Breast epithelium (tissue), 4 donors: ENCODE results near the gene FER. TPM values are rescaled to one million over a fixed set of nuclear protein-coding genes. Genes with fewer than 3 reads are reported as not detected.

ENCODE experiments used
- DNase-seq, 2 donors: peaks; one replicate each; pipeline ENCODE4 v3.0.0-alpha.2; 2019; ENCODE audit warnings: low spot score in 2 of 2
- H3K27ac ChIP-seq, 2 donors: fragments of 200-600 bp; sonication (generic) in 1 of 2; one replicate each; pipeline ENCODE4 v1.5.1; 2016 to 2019; ENCODE audit warnings: mild to moderate bottlenecking in 1 of 2
- H3K27me3 ChIP-seq, 2 donors: fragments of 200-600 bp; sonication (generic) in 1 of 2; one replicate each; pipeline versions ENCODE4 v1.5.1 to v1.6.0; 2017 to 2019; ENCODE audit warnings: control low read depth in 1 of 2, mild to moderate bottlenecking in 1 of 2
- H3K36me3 ChIP-seq: fragments of 200-600 bp; one replicate; pipeline ENCODE4 v1.5.1; 2019
- H3K4me1 ChIP-seq, 2 donors: fragments of 200-600 bp; sonication (generic); one replicate each; pipeline ENCODE4 v1.5.1; 2016 to 2019; ENCODE audit warnings: control low read depth in 1 of 2
- H3K4me3 ChIP-seq, 3 donors: fragments of 200-600 bp; sonication (generic); 1 replicate in 2 of 3; 2 replicates in 1 of 3; pipeline ENCODE4 v1.5.1; 2016 to 2019; ENCODE audit warnings: mild to moderate bottlenecking in 3 of 3, moderate library complexity in 2 of 3
- H3K9me3 ChIP-seq, 2 donors: fragments of 200-600 bp; sonication (generic) in 1 of 2; one replicate each; pipeline ENCODE4 v1.5.1; 2016 to 2019; ENCODE audit warnings: control low read depth in 1 of 2
- CTCF ChIP-seq, 3 donors: fragments of 450-650 bp; IDR thresholded peaks; one replicate each; pipeline ENCODE4 v1.5.1; 2016 to 2017; ENCODE audit warnings: antibody characterized with exemption in 3 of 3, mild to moderate bottlenecking in 3 of 3, moderate library complexity in 3 of 3
- POLR2A ChIP-seq: fragments of 450-650 bp; IDR thresholded peaks from one replicate; pipeline ENCODE4 v1.6.1; 2016; ENCODE audit warnings: antibody characterized with exemption, mild to moderate bottlenecking, moderate library complexity
- POLR2AphosphoS5 ChIP-seq, 3 donors: sonication (generic); formaldehyde crosslinking; IDR thresholded peaks; one replicate each; pipeline ENCODE4 v1.6.1; 2017; ENCODE audit warnings: antibody characterized with exemption in 3 of 3
- intact Hi-C: fragments of 100-400 bp; cut with DNase I; formaldehyde crosslinking; loops from one replicate; pipeline ENCODE4 v1.15.1; 2023; ENCODE audit warnings: low total_unique reads
- total RNA-seq, 3 donors: library from RNA; depleted of rRNA; stranded (reverse); fragments of >200 nt; gene quantifications; one replicate each; pipeline ENCODE4 v1.1.0, GENCODE V29; 2016

FER gene
- total RNA-seq, 3 donors from 2014 or later = 24.3 to 27.8 (median 27.2) TPM

GRCh38 chr5:108814551-108814950, 66.9 kb downstream of the FER start:
- Histone ChIP-seq H3K4me3 (no peak overlapping the region), H3K27me3 (no peaks in the 10 kb centered on the region), H3K27ac (no peak overlapping the region), H3K36me3 (peaks cover 2% of the 10 kb centered on the region), H3K4me1 (no peaks in the 10 kb centered on the region), H3K9me3 (no peaks in the 10 kb centered on the region)
- intact Hi-C loops = no loop called here
- DNase-seq = no peak
- no peak for TF ChIP-seq CTCF (IDR thresholded peaks at IDR 0.05)
- no peak for TF ChIP-seq POLR2AphosphoS5 (IDR thresholded peaks at IDR 0.05)
- TF ChIP-seq POLR2A = no peak

GRCh38 chr5:108818613-108819272, 71.0 kb downstream of the FER start:
- no peak for DNase-seq
- no peak overlapping the region for H3K27ac ChIP-seq
- TF ChIP-seq POLR2A (no peak), CTCF (IDR thresholded peaks at IDR 0.05) (no peak), POLR2AphosphoS5 (IDR thresholded peaks at IDR 0.05) (no peak)
- H3K9me3 ChIP-seq = no peaks in the 10 kb centered on the region
- peaks cover 2% of the 10 kb centered on the region for H3K36me3 ChIP-seq
- H3K27me3 ChIP-seq = no peaks in the 10 kb centered on the region
- intact Hi-C loops = no loop called here
- no peak overlapping the region for H3K4me3 ChIP-seq
- H3K4me1 ChIP-seq = no peaks in the 10 kb centered on the region

DNA sequence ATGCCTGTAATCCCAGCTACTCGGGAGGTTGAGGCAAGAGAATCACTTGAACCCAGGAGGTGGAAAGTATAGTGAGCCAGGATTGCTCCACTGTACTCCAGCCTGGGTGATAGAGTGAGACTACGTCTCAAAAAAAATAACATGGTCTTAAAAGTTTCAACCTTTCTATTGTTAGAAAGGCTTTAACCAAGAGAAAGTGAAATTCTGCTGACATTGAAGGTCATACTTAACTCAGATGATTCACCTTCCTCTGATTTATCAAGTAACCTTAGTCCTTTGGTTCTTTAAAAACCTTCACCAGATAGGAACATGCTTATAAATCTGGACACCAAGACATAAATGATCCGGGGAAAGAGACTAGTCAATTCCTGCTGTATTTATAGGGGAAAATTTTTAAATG, 73.3 kb downstream of the FER start:
- no peak overlapping the region for H3K4me3 ChIP-seq
- H3K27ac ChIP-seq = no peak overlapping the region
- no peak for TF ChIP-seq POLR2A
- no peak for TF ChIP-seq POLR2AphosphoS5 (IDR thresholded peaks at IDR 0.05)
- TF ChIP-seq CTCF (IDR thresholded peaks at IDR 0.05) = no peak
- H3K9me3 ChIP-seq = no peaks in the 10 kb centered on the region
- H3K27me3 ChIP-seq = no peaks in the 10 kb centered on the region
- H3K36me3 ChIP-seq = peaks cover 2% of the 10 kb centered on the region
- H3K4me1 ChIP-seq = no peaks in the 10 kb centered on the region
- intact Hi-C loops = no loop called here
- no peak for DNase-seq

- TF ChIP-seq CTCF (IDR thresholded peaks at IDR 0.05) = no peak
- no peak for TF ChIP-seq POLR2A
- TF ChIP-seq POLR2AphosphoS5 (IDR thresholded peaks at IDR 0.05) = no peak
- Histone ChIP-seq H3K9me3 (no peaks in the 10 kb centered on the region), H3K27ac (no peak overlapping the region), H3K4me1 (no peaks in the 10 kb centered on the region), H3K27me3 (no peaks in the 10 kb centered on the region), H3K36me3 (peaks cover 2% of the 10 kb centered on the region), H3K4me3 (no peak overlapping the region)
- intact Hi-C loops = no loop called here
- DNase-seq = no peak
Measured at GRCh38 chr5:108822211-108822947, 74.7 kb downstream of the FER start.

GRCh38 chr5:108827131-108827530, 79.4 kb downstream of the FER start:
- Histone ChIP-seq H3K27ac (no peak overlapping the region), H3K27me3 (no peaks in the 10 kb centered on the region), H3K4me1 (no peaks in the 10 kb centered on the region), H3K9me3 (no peaks in the 10 kb centered on the region), H3K36me3 (no peaks in the 10 kb centered on the region), H3K4me3 (no peak overlapping the region)
- intact Hi-C loops = no loop called here
- DNase-seq = no peak
- TF ChIP-seq POLR2AphosphoS5 (IDR thresholded peaks at IDR 0.05) (no peak), POLR2A (no peak), CTCF (IDR thresholded peaks at IDR 0.05) (no peak)
